HepG2 (cell line): ENCODE measurements around the gene TBC1D16. TPM values are rescaled to one million over a fixed set of nuclear protein-coding genes. Genes with fewer than 3 reads are reported as not detected.

Experiments
- BHLHE40 ChIP-seq: IDR thresholded peaks from 2 replicates; pipeline ENCODE4 v1.6.1; 2011; ENCODE audit warnings: low read length, improper control_type of control experiment
- CAMTA2 ChIP-seq: sonication (generic); formaldehyde crosslinking; IDR thresholded peaks from 2 replicates; pipeline ENCODE4 v1.4.0; 2020; ENCODE audit warnings: mild to moderate bottlenecking, missing genetic modification reagents, borderline replicate concordance
- CTCF ChIP-seq: sonication (generic); formaldehyde crosslinking; IDR thresholded peaks from 2 replicates; pipeline ENCODE4 v1.5.0; 2020; ENCODE audit warnings: mild to moderate bottlenecking, missing genetic modification reagents, moderate library complexity
- LCORL ChIP-seq, 2 experiments: fragments of 450-650 bp in 1 of 2; sonication (generic) in 1 of 2; formaldehyde crosslinking in 1 of 2; IDR thresholded peaks; 2 replicates each; pipeline versions ENCODE4 v1.5.0 to v1.6.1; 2017 to 2020; ENCODE audit warnings: antibody characterized with exemption in 1 of 2, missing genetic modification reagents in 1 of 2
- NFKBIZ ChIP-seq: IDR thresholded peaks from 2 replicates; pipeline ENCODE4 v1.6.1; 2018; ENCODE audit warnings: missing genetic modification reagents, missing compliant biosample characterization
- NR3C1 ChIP-seq: sonication (generic); formaldehyde crosslinking; IDR thresholded peaks from 2 replicates; pipeline ENCODE4 v1.4.0; 2020; ENCODE audit warnings: missing genetic modification reagents
- PATZ1 ChIP-seq: sonication (generic); formaldehyde crosslinking; IDR thresholded peaks from 2 replicates; pipeline ENCODE4 v1.4.0; 2020; ENCODE audit warnings: missing genetic modification reagents
- RFXANK ChIP-seq: IDR thresholded peaks from 2 replicates; pipeline ENCODE4 v1.6.1; 2016
- SKI ChIP-seq: fragments of 450-650 bp; IDR thresholded peaks from one replicate; pipeline ENCODE4 v1.6.1; 2018; ENCODE audit warnings: mild to moderate bottlenecking; ENCODE audit not compliant: partially characterized antibody
- STAG1 ChIP-seq: sonication (generic); formaldehyde crosslinking; IDR thresholded peaks from 2 replicates; pipeline ENCODE4 v1.4.0; 2020; ENCODE audit warnings: missing genetic modification reagents
- ZBTB10 ChIP-seq: sonication (generic); formaldehyde crosslinking; IDR thresholded peaks from 2 replicates; pipeline ENCODE4 v1.4.0; 2020; ENCODE audit warnings: missing genetic modification reagents, borderline replicate concordance
- ZNF235 ChIP-seq: sonication (generic); formaldehyde crosslinking; IDR thresholded peaks from 2 replicates; pipeline ENCODE4 v1.8.1; 2023; ENCODE audit warnings: mild to moderate bottlenecking, missing genetic modification reagents, borderline replicate concordance
- ZNF451 ChIP-seq: sonication (generic); formaldehyde crosslinking; IDR thresholded peaks from 2 replicates; pipeline ENCODE4 v1.5.0; 2020; ENCODE audit warnings: mild to moderate bottlenecking, missing genetic modification reagents
- ZNF609 ChIP-seq: sonication (generic); formaldehyde crosslinking; IDR thresholded peaks from 2 replicates; pipeline ENCODE4 v1.4.0; 2020; ENCODE audit warnings: mild to moderate bottlenecking, missing genetic modification reagents, borderline replicate concordance
- ZNF772 ChIP-seq: sonication (generic); formaldehyde crosslinking; IDR thresholded peaks from 2 replicates; pipeline ENCODE4 v1.5.0; 2020; ENCODE audit warnings: mild to moderate bottlenecking, missing genetic modification reagents
- ZNF816 ChIP-seq: sonication (generic); formaldehyde crosslinking; IDR thresholded peaks from 2 replicates; pipeline ENCODE4 v1.8.0; 2022; ENCODE audit warnings: missing genetic modification reagents, mild to moderate bottlenecking, borderline replicate concordance
- ZNF891 ChIP-seq: sonication (generic); formaldehyde crosslinking; IDR thresholded peaks from 2 replicates; pipeline ENCODE4 v1.5.0; 2020; ENCODE audit warnings: mild to moderate bottlenecking, missing genetic modification reagents
- ZSCAN31 ChIP-seq: sonication (generic); formaldehyde crosslinking; IDR thresholded peaks from 2 replicates; pipeline ENCODE4 v1.5.0; 2020; ENCODE audit warnings: low read depth, mild to moderate bottlenecking, missing genetic modification reagents
- polyA plus RNA-seq, 8 experiments: library from polyadenylated mRNA; depleted of rRNA in 3 of 8; stranded (reverse) in 7 of 8; unstranded in 1 of 8; fragments of >200 nt; fragmentation: Illumina TruSeq in 4 of 8; extraction: Trizol in 4 of 8; gene quantifications; 2 replicates each; pipeline versions ENCODE4 v1.2.1 to v1.2.3, GENCODE V29; 2011 to 2016; ENCODE audit warnings: low read depth in 4 of 8, missing spikeins in 1 of 8, mixed read lengths in 1 of 8; ENCODE audit not compliant: insufficient read depth in 1 of 8
- total RNA-seq, 5 experiments: library from RNA; depleted of rRNA; stranded (reverse); fragments of >200 nt; fragmentation: Illumina TruSeq; extraction: Trizol; gene quantifications; 2 replicates each; pipeline ENCODE4 v1.2.3, GENCODE V29; 2016; ENCODE audit warnings: low read depth in 1 of 5

The TBC1D16 gene
- total and polyA plus RNA-seq, 2 of the 13 experiments (the other 11 are each of a cell fraction or from before 2014, with no cell fraction given), result 14.9 to 24.9 TPM

- TF ChIP-seq CTCF (peak; percentile 77), ZNF235 (no peak), LCORL (IDR thresholded peaks at IDR 0.05) (no peak), LCORL (CRISPR knock-in tag; IDR thresholded peaks at IDR 0.05) (peak; percentile 91), NFKBIZ (CRISPR knock-in tag) (0 out of 2 replicates have a peak, but pooled peaks have one; percentile 55), ZNF816 (CRISPR knock-in tag) (no peak), ZNF891 (peak; percentile 36; the same call in 1 of the 2 replicates), BHLHE40 (peak; percentile 54; the same call in 1 of the 2 replicates), ZBTB10 (peak; percentile 67; the same call in 1 of the 2 replicates), STAG1 (CRISPR knock-in tag) (peak; percentile 83), RFXANK (CRISPR knock-in tag) (no peak), SKI (no peak), NR3C1 (CRISPR knock-in tag) (no peak), ZSCAN31 (no peak), ZNF609 (CRISPR knock-in tag) (no peak; the same call in 1 of the 2 replicates), ZNF772 (CRISPR knock-in tag) (no peak), ZNF451 (0 out of 2 replicates have a peak, but pooled peaks have one; percentile 27), PATZ1 (peak; percentile 97), CAMTA2 (CRISPR knock-in tag) (no peak)
Measured at GRCh38 chr17:79915850-79916430, 119.7 kb downstream of the TBC1D16 start (continued).
